PFSK-1 (cell line): Measurements from ENCODE around the gene FRK.

Experiments
- POLR2AphosphoS5 ChIP-seq: IDR thresholded peaks from 2 replicates; pipeline ENCODE4 v1.6.1; 2012; ENCODE audit warnings: low read depth, mild to moderate bottlenecking, control low read depth, low read length, moderate library complexity
- TAF1 ChIP-seq: IDR thresholded peaks from 2 replicates; pipeline ENCODE4 v1.6.1; 2012; ENCODE audit warnings: low read length, control low read depth, borderline replicate concordance; ENCODE audit not compliant: insufficient read depth
- TF ChIP-seq, protein P1 (sequence below), 2 experiments: IDR thresholded peaks; 2 replicates each; pipeline versions ENCODE4 v1.6.1 to v1.8.0; 2011 to 2012; ENCODE audit warnings: low read depth in 2 of 2, low read length in 2 of 2, control low read depth in 1 of 2, inconsistent platforms in 1 of 2, mild to moderate bottlenecking in 1 of 2, moderate library complexity in 1 of 2; ENCODE audit not compliant: insufficient read depth in 1 of 2

DNA sequence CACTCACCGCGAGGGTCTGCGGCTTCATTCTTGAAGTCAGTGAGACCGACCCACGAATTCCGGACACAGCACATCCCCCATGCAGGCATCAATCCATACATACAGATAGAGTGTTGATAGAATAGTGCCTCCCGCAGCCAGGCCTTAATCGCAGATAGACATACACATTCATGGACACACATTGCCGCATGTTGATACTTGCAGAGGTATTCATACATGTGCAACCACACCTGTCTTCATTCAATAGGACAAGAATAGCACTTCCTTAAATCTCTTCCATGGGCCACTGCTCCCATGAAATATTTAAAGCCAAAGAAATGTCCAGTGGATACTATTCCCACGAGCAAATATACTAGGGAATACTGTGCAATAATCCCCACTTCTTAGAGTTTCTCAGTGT lies 170.5 kb downstream of the FRK start:
- TF ChIP-seq TAF1: no peak
- TF ChIP-seq, protein P1, sequence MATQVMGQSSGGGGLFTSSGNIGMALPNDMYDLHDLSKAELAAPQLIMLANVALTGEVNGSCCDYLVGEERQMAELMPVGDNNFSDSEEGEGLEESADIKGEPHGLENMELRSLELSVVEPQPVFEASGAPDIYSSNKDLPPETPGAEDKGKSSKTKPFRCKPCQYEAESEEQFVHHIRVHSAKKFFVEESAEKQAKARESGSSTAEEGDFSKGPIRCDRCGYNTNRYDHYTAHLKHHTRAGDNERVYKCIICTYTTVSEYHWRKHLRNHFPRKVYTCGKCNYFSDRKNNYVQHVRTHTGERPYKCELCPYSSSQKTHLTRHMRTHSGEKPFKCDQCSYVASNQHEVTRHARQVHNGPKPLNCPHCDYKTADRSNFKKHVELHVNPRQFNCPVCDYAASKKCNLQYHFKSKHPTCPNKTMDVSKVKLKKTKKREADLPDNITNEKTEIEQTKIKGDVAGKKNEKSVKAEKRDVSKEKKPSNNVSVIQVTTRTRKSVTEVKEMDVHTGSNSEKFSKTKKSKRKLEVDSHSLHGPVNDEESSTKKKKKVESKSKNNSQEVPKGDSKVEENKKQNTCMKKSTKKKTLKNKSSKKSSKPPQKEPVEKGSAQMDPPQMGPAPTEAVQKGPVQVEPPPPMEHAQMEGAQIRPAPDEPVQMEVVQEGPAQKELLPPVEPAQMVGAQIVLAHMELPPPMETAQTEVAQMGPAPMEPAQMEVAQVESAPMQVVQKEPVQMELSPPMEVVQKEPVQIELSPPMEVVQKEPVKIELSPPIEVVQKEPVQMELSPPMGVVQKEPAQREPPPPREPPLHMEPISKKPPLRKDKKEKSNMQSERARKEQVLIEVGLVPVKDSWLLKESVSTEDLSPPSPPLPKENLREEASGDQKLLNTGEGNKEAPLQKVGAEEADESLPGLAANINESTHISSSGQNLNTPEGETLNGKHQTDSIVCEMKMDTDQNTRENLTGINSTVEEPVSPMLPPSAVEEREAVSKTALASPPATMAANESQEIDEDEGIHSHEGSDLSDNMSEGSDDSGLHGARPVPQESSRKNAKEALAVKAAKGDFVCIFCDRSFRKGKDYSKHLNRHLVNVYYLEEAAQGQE (IDR thresholded peaks at IDR 0.05; ENCODE audit: insufficient read depth in 1 of 2, low read depth in 2 of 2, low read length in 2 of 2): no peak
- TF ChIP-seq POLR2AphosphoS5: no peak
